Effector memory CD8-positive, alpha-beta T cell (primary cell): Measurements from ENCODE around the gene SORCS3.

Experiments used
- ATAC-seq: fragments of 150-1000 bp; cut with Tn5 transposase; replicated peaks from 2 replicates; pipeline ENCODE4 v1.10.0; 2021; ENCODE audit warnings: mild to moderate bottlenecking, moderate library complexity
- DNase-seq, 3 experiments: peaks; one replicate each; pipeline ENCODE4 v3.0.0; 2021
- H3K27ac Mint-ChIP-seq, 2 donors: one replicate each; pipeline ENCODE4 v1.8.0; 2022; ENCODE audit warnings: mild to moderate bottlenecking in 2 of 2, mixed read lengths in 2 of 2, moderate library complexity in 2 of 2
- H3K27me3 Mint-ChIP-seq, 2 donors: one replicate each; pipeline ENCODE4 v1.8.0; 2022; ENCODE audit warnings: mixed read lengths in 2 of 2
- H3K36me3 Mint-ChIP-seq: one replicate; pipeline ENCODE4 v1.8.0; 2022; ENCODE audit warnings: mild to moderate bottlenecking, moderate library complexity, mixed read lengths; ENCODE audit not compliant: insufficient read depth
- H3K4me1 Mint-ChIP-seq, 2 donors: one replicate each; pipeline ENCODE4 v1.8.0; 2022; ENCODE audit warnings: low read depth in 2 of 2, mixed read lengths in 2 of 2
- H3K4me3 Mint-ChIP-seq, 2 donors: one replicate each; pipeline ENCODE4 v1.8.0; 2022; ENCODE audit warnings: mild to moderate bottlenecking in 2 of 2, mixed read lengths in 2 of 2, moderate library complexity in 2 of 2
- H3K9me3 Mint-ChIP-seq, 2 donors: one replicate each; pipeline ENCODE4 v1.8.0; 2022; ENCODE audit warnings: mixed read lengths in 2 of 2

SORCS3 gene

GRCh38 chr10:104908581-104908980 lies 267.5 kb downstream of the SORCS3 start:
- Mint-ChIP-seq H3K27me3 (peaks cover 6 to 16% of the 10 kb centered on the region in 2 donors), H3K4me1 (no peaks in the 10 kb centered on the region), H3K27ac (no peak overlapping the region), H3K4me3 (no peak overlapping the region), H3K36me3 (no peaks in the 10 kb centered on the region), H3K9me3 (peaks cover 2 to 7% of the 10 kb centered on the region in 2 donors)
- ATAC-seq (no peak), DNase-seq (no peak)

DNA sequence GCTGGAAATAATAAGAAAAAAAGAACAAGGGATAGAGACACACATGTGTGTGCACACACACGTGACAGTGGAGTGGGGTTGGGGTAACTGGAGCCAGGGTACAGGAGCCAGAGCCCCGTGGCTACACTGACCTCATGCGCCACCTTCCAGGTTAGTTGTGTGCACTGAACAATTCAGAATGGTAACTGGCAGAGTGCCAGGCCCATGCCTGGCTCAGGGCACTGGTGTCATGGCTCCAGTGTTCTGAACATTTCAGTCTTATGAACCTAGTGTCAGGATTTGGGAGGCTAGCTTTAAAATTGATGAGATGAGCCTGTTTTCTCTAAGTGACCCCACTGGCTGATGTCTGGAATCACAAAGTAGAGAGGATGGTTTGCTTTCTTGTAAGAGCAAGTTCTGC lies 269.6 kb downstream of the SORCS3 start:
- no peaks in the 10 kb centered on the region for H3K4me1 Mint-ChIP-seq
- peaks cover 1 to 11% of the 10 kb centered on the region in 2 donors for H3K27me3 Mint-ChIP-seq
- no peak for DNase-seq
- H3K36me3 Mint-ChIP-seq = no peaks in the 10 kb centered on the region
- H3K4me3 Mint-ChIP-seq = no peak overlapping the region
- H3K27ac Mint-ChIP-seq = no peak overlapping the region
- ATAC-seq = no peak
- H3K9me3 Mint-ChIP-seq = peaks cover 3 to 7% of the 10 kb centered on the region in 2 donors

GRCh38 chr10:104913390-104913789 lies 272.3 kb downstream of the SORCS3 start:
- DNase-seq = no peak
- Mint-ChIP-seq H3K27ac (no peak overlapping the region), H3K9me3 (peaks cover 3 to 7% of the 10 kb centered on the region in 2 donors), H3K27me3 (peaks cover 0 to 9% of the 10 kb centered on the region in 2 donors), H3K4me1 (no peaks in the 10 kb centered on the region), H3K4me3 (no peak overlapping the region), H3K36me3 (no peaks in the 10 kb centered on the region)
- no peak for ATAC-seq

DNA sequence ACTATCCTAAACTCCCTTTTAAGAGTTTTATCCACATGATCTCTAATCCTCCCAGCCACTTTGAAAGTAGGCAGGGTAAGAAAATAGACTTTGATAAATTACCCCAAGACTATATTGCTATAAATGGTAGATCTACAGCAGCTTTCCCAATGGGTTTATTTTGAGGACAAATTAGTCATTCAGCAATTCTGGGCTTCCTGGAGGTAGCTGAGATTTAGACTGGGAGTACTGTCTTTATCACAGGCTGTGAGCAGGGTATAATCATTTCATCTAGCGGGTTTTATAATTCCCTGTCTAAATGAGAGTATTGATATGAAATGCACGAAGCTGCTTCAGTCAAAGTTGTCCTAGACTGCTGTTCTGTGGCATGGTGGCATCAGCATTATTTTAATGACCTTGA lies 279.4 kb downstream of the SORCS3 start:
- no peak overlapping the region for H3K4me3 Mint-ChIP-seq
- H3K27me3 Mint-ChIP-seq = no peaks in the 10 kb centered on the region
- ATAC-seq (no peak), DNase-seq (no peak)
- H3K9me3 Mint-ChIP-seq = no peaks in the 10 kb centered on the region
- H3K36me3 Mint-ChIP-seq = no peaks in the 10 kb centered on the region
- H3K4me1 Mint-ChIP-seq = no peaks in the 10 kb centered on the region
- no peak overlapping the region for H3K27ac Mint-ChIP-seq

DNA sequence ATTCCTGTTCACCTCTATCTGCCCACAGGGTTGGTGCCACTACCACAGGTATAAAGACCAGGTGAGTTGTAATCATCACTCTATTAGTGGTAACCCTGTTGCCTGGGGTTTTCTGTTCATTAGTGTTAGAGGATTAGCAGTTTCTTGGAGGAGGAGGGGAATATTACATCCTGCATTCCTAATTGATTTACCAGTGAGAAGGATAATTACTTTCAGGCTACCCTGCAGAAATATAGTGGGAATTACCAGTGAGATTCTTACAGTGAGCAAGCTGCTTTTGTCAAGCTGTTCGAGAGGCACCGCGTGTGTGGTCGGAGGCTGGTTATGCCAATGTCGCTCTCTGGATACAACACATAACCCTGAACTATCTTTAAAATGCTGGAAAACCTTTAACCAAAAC lies 280.7 kb downstream of the SORCS3 start:
- DNase-seq (no peak), ATAC-seq (no peak)
- no peaks in the 10 kb centered on the region for H3K36me3 Mint-ChIP-seq
- no peak overlapping the region for H3K27ac Mint-ChIP-seq
- no peak overlapping the region for H3K4me3 Mint-ChIP-seq
- H3K27me3 Mint-ChIP-seq = no peaks in the 10 kb centered on the region
- H3K4me1 Mint-ChIP-seq = no peaks in the 10 kb centered on the region
- H3K9me3 Mint-ChIP-seq = no peaks in the 10 kb centered on the region

DNA sequence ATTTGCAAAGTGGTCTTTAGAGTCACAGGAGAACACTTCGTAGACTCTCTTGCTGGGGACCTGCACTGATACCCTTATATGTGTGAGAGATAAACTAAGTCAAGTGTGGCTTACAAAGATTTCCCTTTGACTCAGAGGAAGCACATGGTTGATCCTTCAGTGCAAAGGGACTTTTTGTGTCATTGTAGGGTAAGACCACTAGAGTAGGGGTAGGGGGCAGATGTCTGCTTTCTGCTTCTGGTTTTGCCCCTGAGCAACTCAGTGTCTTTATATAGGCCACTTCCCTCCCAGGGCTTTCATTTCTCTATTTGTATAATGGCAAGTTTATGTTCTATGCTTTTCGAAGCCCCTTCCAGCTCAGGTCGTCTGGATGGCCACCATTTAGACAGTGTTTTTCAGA lies 281.7 kb downstream of the SORCS3 start:
- DNase-seq = no peak

GRCh38 chr10:104923501-104923900 lies 282.4 kb downstream of the SORCS3 start:
- Mint-ChIP-seq H3K4me1 (no peaks in the 10 kb centered on the region), H3K4me3 (no peak overlapping the region), H3K27ac (no peak overlapping the region), H3K36me3 (no peaks in the 10 kb centered on the region), H3K9me3 (peaks cover 0 to 2% of the 10 kb centered on the region in 2 donors), H3K27me3 (no peaks in the 10 kb centered on the region)
- DNase-seq = no peak
- ATAC-seq = no peak

More for the DNA sequence above, 281.7 kb downstream of the SORCS3 start:
- H3K27me3 Mint-ChIP-seq = no peaks in the 10 kb centered on the region
- H3K4me3 Mint-ChIP-seq = no peak overlapping the region
- no peak for ATAC-seq
- H3K27ac Mint-ChIP-seq = no peak overlapping the region
- H3K4me1 Mint-ChIP-seq = no peaks in the 10 kb centered on the region
- H3K36me3 Mint-ChIP-seq = no peaks in the 10 kb centered on the region
- peaks cover 0 to 2% of the 10 kb centered on the region in 2 donors for H3K9me3 Mint-ChIP-seq

DNA sequence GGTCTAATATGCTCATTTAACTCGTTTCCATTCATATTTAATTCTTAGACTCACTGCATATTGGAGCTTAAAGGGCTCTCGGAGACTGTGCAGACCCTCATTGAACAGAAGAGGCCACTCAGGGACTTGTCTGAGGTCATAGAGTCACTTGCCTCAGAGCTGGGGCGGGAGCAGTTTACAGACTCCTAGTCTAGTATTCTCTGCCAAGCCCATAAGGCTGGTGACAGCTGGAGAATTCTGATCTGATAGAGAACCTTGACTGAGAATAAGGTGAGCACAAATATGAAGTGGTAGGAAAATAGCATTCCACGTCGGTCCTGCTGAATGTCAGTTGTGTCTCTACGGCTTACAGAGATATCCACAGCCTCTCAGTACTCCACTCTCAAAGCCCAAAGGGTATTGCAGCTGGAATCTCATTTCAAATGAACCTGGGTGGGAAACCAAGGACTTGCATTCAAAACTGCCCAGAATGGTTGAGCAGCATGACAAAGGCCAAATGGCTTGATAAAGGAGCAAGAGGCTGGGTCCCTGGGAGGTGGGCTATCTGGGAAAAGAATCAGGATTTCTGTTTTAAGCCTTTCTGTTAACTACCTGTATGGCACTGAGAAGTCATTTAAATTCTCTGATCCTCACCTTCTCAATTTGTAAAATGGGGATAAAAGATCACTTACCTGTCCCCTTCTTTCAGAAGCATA lies 283.2 kb downstream of the SORCS3 start:
- H3K4me3 Mint-ChIP-seq = no peak overlapping the region
- no peaks in the 10 kb centered on the region for H3K36me3 Mint-ChIP-seq
- DNase-seq (no peak), ATAC-seq (no peak)
- H3K4me1 Mint-ChIP-seq = no peaks in the 10 kb centered on the region
- H3K9me3 Mint-ChIP-seq = peaks cover 0 to 2% of the 10 kb centered on the region in 2 donors
- H3K27me3 Mint-ChIP-seq = no peaks in the 10 kb centered on the region
- H3K27ac Mint-ChIP-seq = no peak overlapping the region

GRCh38 chr10:104925232-104925851 lies 284.3 kb downstream of the SORCS3 start:
- Mint-ChIP-seq H3K27ac (no peak overlapping the region), H3K4me1 (no peaks in the 10 kb centered on the region), H3K9me3 (peaks cover 0 to 2% of the 10 kb centered on the region in 2 donors), H3K27me3 (no peaks in the 10 kb centered on the region), H3K36me3 (no peaks in the 10 kb centered on the region), H3K4me3 (no peak overlapping the region)
- DNase-seq (peak in 1 of 3 experiments; percentile 1), ATAC-seq (no peak)

DNA sequence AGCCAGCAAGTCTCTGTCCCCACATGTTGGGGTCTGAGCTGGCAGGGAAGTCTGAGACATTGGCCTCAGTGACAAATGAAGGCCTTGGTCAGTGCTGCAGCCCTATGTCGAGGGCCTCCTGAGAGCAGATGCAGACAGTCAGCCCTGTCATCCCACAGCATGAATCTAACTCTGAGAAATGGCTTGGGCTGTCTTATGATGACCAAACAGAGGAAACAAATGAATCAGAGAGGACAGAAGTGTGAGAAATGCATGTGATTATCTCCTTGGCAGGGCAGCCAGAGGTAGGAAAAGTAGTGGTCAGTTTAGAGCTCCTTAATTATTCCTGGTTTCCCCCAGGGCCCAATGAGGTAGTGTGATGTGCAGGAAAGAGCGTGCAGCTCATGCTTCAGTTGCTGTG lies 287.6 kb downstream of the SORCS3 start:
- DNase-seq (no peak), ATAC-seq (no peak)
- Mint-ChIP-seq H3K4me1 (no peaks in the 10 kb centered on the region), H3K36me3 (no peaks in the 10 kb centered on the region), H3K27me3 (no peaks in the 10 kb centered on the region), H3K27ac (no peak overlapping the region), H3K9me3 (peaks cover 0 to 2% of the 10 kb centered on the region in 2 donors), H3K4me3 (no peak overlapping the region)

- no peak overlapping the region for H3K4me3 Mint-ChIP-seq
- H3K9me3 Mint-ChIP-seq = peaks cover 0 to 6% of the 10 kb centered on the region in 2 donors
- no peaks in the 10 kb centered on the region for H3K27me3 Mint-ChIP-seq
- DNase-seq (no peak), ATAC-seq (no peak)
- H3K4me1 Mint-ChIP-seq = no peaks in the 10 kb centered on the region
- no peak overlapping the region for H3K27ac Mint-ChIP-seq
- H3K36me3 Mint-ChIP-seq = no peaks in the 10 kb centered on the region
Measured at GRCh38 chr10:104931612-104932134, 290.6 kb downstream of the SORCS3 start.

GRCh38 chr10:104935656-104936055 lies 294.6 kb downstream of the SORCS3 start:
- ATAC-seq (no peak), DNase-seq (no peak)
- no peaks in the 10 kb centered on the region for H3K36me3 Mint-ChIP-seq
- peaks cover 0 to 4% of the 10 kb centered on the region in 2 donors for H3K9me3 Mint-ChIP-seq
- no peaks in the 10 kb centered on the region for H3K27me3 Mint-ChIP-seq
- no peaks in the 10 kb centered on the region for H3K4me1 Mint-ChIP-seq
- no peak overlapping the region for H3K27ac Mint-ChIP-seq
- H3K4me3 Mint-ChIP-seq = no peak overlapping the region

- Mint-ChIP-seq H3K27me3 (no peaks in the 10 kb centered on the region), H3K4me1 (no peaks in the 10 kb centered on the region), H3K9me3 (peaks cover 0 to 4% of the 10 kb centered on the region in 2 donors), H3K27ac (no peak overlapping the region), H3K36me3 (no peaks in the 10 kb centered on the region), H3K4me3 (no peak overlapping the region)
- ATAC-seq (no peak), DNase-seq (no peak)
Measured at GRCh38 chr10:104937567-104937966, 296.5 kb downstream of the SORCS3 start.

DNA sequence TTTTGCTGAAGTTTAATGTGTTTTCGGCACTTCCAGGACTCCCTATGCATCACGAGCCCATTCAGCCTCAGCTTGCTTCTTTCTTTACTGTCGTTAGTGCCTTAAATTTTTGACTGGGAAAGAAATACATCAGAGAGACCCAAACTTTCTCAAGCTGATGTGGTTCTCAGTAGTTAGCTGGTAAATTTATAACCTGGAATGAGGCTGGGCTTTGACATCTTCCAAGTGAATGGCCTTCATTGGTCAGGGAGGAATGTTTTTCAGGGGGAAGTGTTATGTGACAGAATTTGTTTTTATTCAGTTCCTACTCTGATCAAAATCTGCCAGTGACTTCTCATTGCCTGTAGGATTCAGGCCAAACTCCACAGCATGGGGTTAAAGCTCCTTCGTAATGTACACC lies 296.9 kb downstream of the SORCS3 start:
- no peak overlapping the region for H3K4me3 Mint-ChIP-seq
- no peak overlapping the region for H3K27ac Mint-ChIP-seq
- no peak for DNase-seq
- ATAC-seq = no peak
- H3K27me3 Mint-ChIP-seq = no peaks in the 10 kb centered on the region
- no peaks in the 10 kb centered on the region for H3K4me1 Mint-ChIP-seq
- H3K9me3 Mint-ChIP-seq = peaks cover 0 to 4% of the 10 kb centered on the region in 2 donors
- no peaks in the 10 kb centered on the region for H3K36me3 Mint-ChIP-seq
